ENCODE measurements around the gene OR51Q1. TPM values are rescaled to one million over a fixed set of nuclear protein-coding genes. Genes with fewer than 3 reads are reported as not detected.

OR51Q1 gene
- not detected in 2 replicates for total RNA-seq

GRCh38 chr11:5421811-5422210 lies at the start of gene OR51Q1:
Gene OR51Q1 (plus strand): TSS chr11:5422111. CDS start chr11:5422201, 90 bp downstream.
- Histone ChIP-seq H3K4me3 (ENCODE audit: low read depth, low read length) (no peak within 1 kb of the TSS), H3K36me3 (ENCODE audit: control insufficient read depth, insufficient read depth, low read length) (no peaks in the 10 kb centered on the region), H3K27me3 (ENCODE audit: control insufficient read depth, insufficient read depth, low read length) (no peaks in the 10 kb centered on the region)
- no peak for TF ChIP-seq CTCF (IDR thresholded peaks at IDR 0.05; ENCODE audit: insufficient read depth, low read length, poor library complexity, severe bottlenecking)
- DNase-seq (ENCODE audit: low read depth): no peak

- Histone ChIP-seq H3K4me3 (ENCODE audit: low read depth, low read length) (no peak overlapping the region), H3K27me3 (ENCODE audit: control insufficient read depth, insufficient read depth, low read length) (no peaks in the 10 kb centered on the region), H3K36me3 (ENCODE audit: control insufficient read depth, insufficient read depth, low read length) (no peaks in the 10 kb centered on the region)
- TF ChIP-seq CTCF (IDR thresholded peaks at IDR 0.05; ENCODE audit: insufficient read depth, low read length, poor library complexity, severe bottlenecking): peak; percentile 83
- no peak for DNase-seq (ENCODE audit: low read depth)
Measured at GRCh38 chr11:5380740-5381342, 41.1 kb upstream of the OR51Q1 start.

- H3K4me3 ChIP-seq (ENCODE audit: low read depth, low read length): no peak within 1 kb of the TSS
- no peaks in the 10 kb centered on the region for H3K36me3 ChIP-seq (ENCODE audit: control insufficient read depth, insufficient read depth, low read length)
- no peak for TF ChIP-seq CTCF (IDR thresholded peaks at IDR 0.05; ENCODE audit: insufficient read depth, low read length, poor library complexity, severe bottlenecking)
- no peak for DNase-seq (ENCODE audit: low read depth)
- no peaks in the 10 kb centered on the region for H3K27me3 ChIP-seq (ENCODE audit: control insufficient read depth, insufficient read depth, low read length)
Measured at GRCh38 chr11:5383576-5383975, 38.3 kb upstream of the OR51Q1 start, which contains the start of gene OR51M1. Gene OR51M1 (plus strand): TSS chr11:5383812. CDS start chr11:5389399, 5,587 bp downstream.

- no peaks in the 10 kb centered on the region for H3K36me3 ChIP-seq (ENCODE audit: control insufficient read depth, insufficient read depth, low read length)
- H3K4me3 ChIP-seq (ENCODE audit: low read depth, low read length): no peak overlapping the region
- TF ChIP-seq CTCF (IDR thresholded peaks at IDR 0.05; ENCODE audit: insufficient read depth, low read length, poor library complexity, severe bottlenecking): no peak
- DNase-seq (ENCODE audit: low read depth): no peak
- H3K27me3 ChIP-seq (ENCODE audit: control insufficient read depth, insufficient read depth, low read length): no peaks in the 10 kb centered on the region
Measured at GRCh38 chr11:5384335-5384734, 37.6 kb upstream of the OR51Q1 start.

DNA sequence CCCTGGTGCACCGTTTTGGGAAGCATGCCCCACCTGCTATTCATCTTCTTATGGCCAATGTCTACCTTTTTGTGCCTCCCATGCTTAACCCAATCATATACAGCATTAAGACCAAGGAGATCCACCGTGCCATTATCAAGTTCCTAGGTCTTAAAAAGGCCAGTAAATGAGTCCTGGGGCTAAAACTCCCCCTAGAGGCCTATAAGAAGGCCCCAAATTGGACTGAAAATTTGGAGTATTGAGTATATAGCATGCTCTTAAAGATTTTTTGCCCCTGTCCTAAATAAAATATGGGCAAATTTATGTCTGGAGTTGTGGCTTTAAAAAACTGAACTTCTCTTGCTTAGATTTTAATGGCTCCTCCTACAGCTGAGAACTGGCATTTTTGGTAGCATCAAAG lies 31.7 kb upstream of the OR51Q1 start:
- Histone ChIP-seq H3K4me3 (ENCODE audit: low read depth, low read length) (no peak overlapping the region), H3K36me3 (ENCODE audit: control insufficient read depth, insufficient read depth, low read length) (no peaks in the 10 kb centered on the region), H3K27me3 (ENCODE audit: control insufficient read depth, insufficient read depth, low read length) (no peaks in the 10 kb centered on the region)
- TF ChIP-seq CTCF (IDR thresholded peaks at IDR 0.05; ENCODE audit: insufficient read depth, low read length, poor library complexity, severe bottlenecking): no peak
- DNase-seq (ENCODE audit: low read depth): no peak

- Histone ChIP-seq H3K27me3 (ENCODE audit: control insufficient read depth, insufficient read depth, low read length) (no peaks in the 10 kb centered on the region), H3K36me3 (ENCODE audit: control insufficient read depth, insufficient read depth, low read length) (no peaks in the 10 kb centered on the region), H3K4me3 (ENCODE audit: low read depth, low read length) (no peak overlapping the region)
- no peak for TF ChIP-seq CTCF (IDR thresholded peaks at IDR 0.05; ENCODE audit: insufficient read depth, low read length, poor library complexity, severe bottlenecking)
- DNase-seq (ENCODE audit: low read depth): no peak
Measured at GRCh38 chr11:5394091-5394490, 27.8 kb upstream of the OR51Q1 start.
